HG02885 (cell line): Measurements from ENCODE around the gene NUDT13.
A peak's percentile ranks its signal among the peaks of the same experiment; 100 is the strongest.

Source experiments
- ATAC-seq: cut with Tn5 transposase; IDR thresholded peaks from one replicate; pipeline ENCODE4 v1.9.1; 2021; ENCODE audit warnings: mild to moderate bottlenecking; ENCODE audit not compliant: unreplicated experiment, poor library complexity

The NUDT13 gene

GRCh38 chr10:73159038-73159648, 48.9 kb downstream of the NUDT13 start:
- ATAC-seq: no peak

- no peak for ATAC-seq
These were observed 50.8 kb downstream of the NUDT13 start for GRCh38 chr10:73161079-73161478.

GRCh38 chr10:73161662-73162061, 51.4 kb downstream of the NUDT13 start:
- ATAC-seq: no peak

- no peak for ATAC-seq
These were observed 52.8 kb downstream of the NUDT13 start for GRCh38 chr10:73163096-73163495.

GRCh38 chr10:73166972-73167371, 56.7 kb downstream of the NUDT13 start:
- no peak for ATAC-seq

- ATAC-seq: no peak
These were observed 57.2 kb downstream of the NUDT13 start for GRCh38 chr10:73167458-73167782.

GRCh38 chr10:73167783-73168464, 57.7 kb downstream of the NUDT13 start, which contains the start of the genes ECD and FAM149B1:
Gene ECD (minus strand): TSS chr10:73168008. CDS start chr10:73163937, 4,071 bp downstream.
Gene FAM149B1 (plus strand): TSS chr10:73168119. CDS start chr10:73168340, 221 bp downstream.
- ATAC-seq: peak; percentile 94

GRCh38 chr10:73168465-73168803, 58.2 kb downstream of the NUDT13 start:
- peak; percentile 28 for ATAC-seq

GRCh38 chr10:73169320-73169719, 59.1 kb downstream of the NUDT13 start:
- ATAC-seq: no peak

GRCh38 chr10:73172867-73173266, 62.6 kb downstream of the NUDT13 start:
- no peak for ATAC-seq

GRCh38 chr10:73174148-73174925, 64.1 kb downstream of the NUDT13 start:
- ATAC-seq: no peak
